ENCODE measurements around the gene CYTH3. TPM values are rescaled to one million over a fixed set of nuclear protein-coding genes. Genes with fewer than 3 reads are reported as not detected.

The CYTH3 gene
- total and polyA plus RNA-seq, 3 donors from 2014 or later = 49.3 to 82.2 (median 65.5) TPM

DNA sequence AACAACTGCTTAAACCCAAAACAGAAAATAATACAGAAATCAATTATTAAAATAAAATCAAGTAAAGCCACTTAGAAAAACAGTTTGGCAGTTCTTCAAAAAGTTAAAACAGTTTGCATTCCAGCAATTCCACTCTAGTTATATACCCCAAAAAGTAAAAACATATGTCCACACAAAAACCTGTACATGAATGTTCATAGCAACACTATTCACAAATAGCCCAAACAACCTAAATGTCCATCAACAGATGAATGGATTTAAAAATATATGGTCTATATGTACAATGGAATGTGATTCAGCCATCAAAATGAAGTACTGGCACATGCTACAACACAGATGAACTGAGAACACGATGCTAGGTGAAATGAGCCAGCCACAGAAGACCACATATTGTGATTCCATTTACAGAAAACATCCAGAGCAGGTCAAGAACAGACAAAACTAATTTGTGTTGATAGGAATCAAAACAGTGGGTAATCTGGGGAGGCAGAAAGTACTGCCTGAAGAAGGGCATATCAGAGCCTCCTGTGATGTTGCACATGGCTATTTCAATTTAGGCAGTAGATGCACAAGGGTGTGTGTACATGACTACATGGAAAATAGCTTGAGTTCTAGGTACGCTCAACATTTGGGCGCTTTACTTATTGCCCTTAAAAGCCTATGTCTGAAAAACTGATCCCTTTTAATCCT, 66.3 kb downstream of the CYTH3 start:
- 84 to 88% methylated on average over 3 of the region's 3 CpGs for WGBS, 2 donors

DNA sequence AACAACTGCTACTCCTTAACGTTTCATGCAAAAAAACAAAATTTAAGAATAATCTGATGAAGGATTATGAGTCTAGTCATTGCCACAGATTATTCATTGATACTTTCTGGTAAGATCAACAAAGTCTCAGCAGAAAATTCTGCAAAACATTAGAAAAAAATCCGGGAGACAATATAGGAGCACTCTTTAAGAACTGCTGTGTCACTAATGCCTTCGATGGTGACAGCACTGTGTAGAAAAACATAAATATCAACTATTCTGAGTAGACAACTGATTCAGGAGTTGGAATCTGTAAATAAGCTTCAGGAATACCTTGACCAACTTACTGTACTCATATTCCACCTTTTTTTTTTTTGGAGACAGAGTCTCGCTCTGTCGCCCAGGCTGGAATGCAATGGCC, 69.0 kb downstream of the CYTH3 start:
- WGBS, 2 donors = 93 to 95% methylated on average over 5 of the region's 5 CpGs
- peaks cover 3% of the 10 kb centered on the region for H3K4me1 ChIP-seq

More for the DNA sequence above, 66.3 kb downstream of the CYTH3 start:
- Histone ChIP-seq H3K4me3 (no peak overlapping the region), H3K9me3 (no peaks in the 10 kb centered on the region), H3K4me1 (no peaks in the 10 kb centered on the region), H3K27ac (no peak overlapping the region), H3K36me3 (ENCODE audit: low read depth, missing control alignments) (no peaks in the 10 kb centered on the region), H3K27me3 (no peaks in the 10 kb centered on the region)
- no peak for TF ChIP-seq POLR2A (IDR thresholded peaks at IDR 0.05)
- TF ChIP-seq, protein P1, sequence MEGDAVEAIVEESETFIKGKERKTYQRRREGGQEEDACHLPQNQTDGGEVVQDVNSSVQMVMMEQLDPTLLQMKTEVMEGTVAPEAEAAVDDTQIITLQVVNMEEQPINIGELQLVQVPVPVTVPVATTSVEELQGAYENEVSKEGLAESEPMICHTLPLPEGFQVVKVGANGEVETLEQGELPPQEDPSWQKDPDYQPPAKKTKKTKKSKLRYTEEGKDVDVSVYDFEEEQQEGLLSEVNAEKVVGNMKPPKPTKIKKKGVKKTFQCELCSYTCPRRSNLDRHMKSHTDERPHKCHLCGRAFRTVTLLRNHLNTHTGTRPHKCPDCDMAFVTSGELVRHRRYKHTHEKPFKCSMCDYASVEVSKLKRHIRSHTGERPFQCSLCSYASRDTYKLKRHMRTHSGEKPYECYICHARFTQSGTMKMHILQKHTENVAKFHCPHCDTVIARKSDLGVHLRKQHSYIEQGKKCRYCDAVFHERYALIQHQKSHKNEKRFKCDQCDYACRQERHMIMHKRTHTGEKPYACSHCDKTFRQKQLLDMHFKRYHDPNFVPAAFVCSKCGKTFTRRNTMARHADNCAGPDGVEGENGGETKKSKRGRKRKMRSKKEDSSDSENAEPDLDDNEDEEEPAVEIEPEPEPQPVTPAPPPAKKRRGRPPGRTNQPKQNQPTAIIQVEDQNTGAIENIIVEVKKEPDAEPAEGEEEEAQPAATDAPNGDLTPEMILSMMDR (IDR thresholded peaks at IDR 0.05) = no peak
- DNase-seq = no peak
- intact Hi-C loops (cut with DNase I; ENCODE audit: low total_unique reads) = no loop called here

DNA sequence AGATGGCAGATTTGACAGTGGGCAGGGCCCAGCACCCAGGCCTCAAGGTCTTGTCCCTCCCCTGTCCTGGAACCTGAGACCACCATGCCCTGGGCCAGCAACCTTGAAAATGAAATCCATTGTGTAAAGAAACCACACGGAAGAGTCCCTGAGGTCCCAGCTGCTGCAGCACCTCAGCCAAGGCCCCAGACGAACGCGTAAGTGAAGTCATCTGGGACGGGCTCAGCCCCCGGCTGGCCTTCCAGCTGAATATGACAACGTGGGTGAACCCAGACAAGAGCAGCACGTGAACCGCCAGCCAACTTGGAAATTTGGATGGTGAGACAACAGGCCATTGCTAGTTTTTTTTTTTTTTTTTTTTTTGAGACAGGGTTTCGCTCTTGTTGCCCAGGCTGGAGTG, 70.3 kb downstream of the CYTH3 start:
- no peak overlapping the region for H3K4me3 ChIP-seq
- 53 to 67% methylated on average over 10 of the region's 10 CpGs for WGBS, 2 donors
- H3K36me3 ChIP-seq (ENCODE audit: low read depth, missing control alignments) = no peaks in the 10 kb centered on the region
- H3K9me3 ChIP-seq = no peaks in the 10 kb centered on the region
- no peaks in the 10 kb centered on the region for H3K27me3 ChIP-seq
- TF ChIP-seq, protein P1 (IDR thresholded peaks at IDR 0.05) = no peak
- TF ChIP-seq POLR2A (IDR thresholded peaks at IDR 0.05) = no peak
- peaks cover 3% of the 10 kb centered on the region for H3K4me1 ChIP-seq
- DNase-seq = peak; percentile 54
- intact Hi-C loops (cut with DNase I; ENCODE audit: low total_unique reads) = no loop called here
- H3K27ac ChIP-seq = no peak overlapping the region

More for the DNA sequence above, 69.0 kb downstream of the CYTH3 start:
- DNase-seq = no peak
- no peak overlapping the region for H3K4me3 ChIP-seq
- H3K9me3 ChIP-seq = no peaks in the 10 kb centered on the region
- H3K27ac ChIP-seq = no peak overlapping the region
- TF ChIP-seq, protein P1 (IDR thresholded peaks at IDR 0.05) = no peak
- no peak for TF ChIP-seq POLR2A (IDR thresholded peaks at IDR 0.05)
- H3K27me3 ChIP-seq = no peaks in the 10 kb centered on the region
- intact Hi-C loops (cut with DNase I; ENCODE audit: low total_unique reads) = no loop called here
- no peaks in the 10 kb centered on the region for H3K36me3 ChIP-seq (ENCODE audit: low read depth, missing control alignments)

DNA sequence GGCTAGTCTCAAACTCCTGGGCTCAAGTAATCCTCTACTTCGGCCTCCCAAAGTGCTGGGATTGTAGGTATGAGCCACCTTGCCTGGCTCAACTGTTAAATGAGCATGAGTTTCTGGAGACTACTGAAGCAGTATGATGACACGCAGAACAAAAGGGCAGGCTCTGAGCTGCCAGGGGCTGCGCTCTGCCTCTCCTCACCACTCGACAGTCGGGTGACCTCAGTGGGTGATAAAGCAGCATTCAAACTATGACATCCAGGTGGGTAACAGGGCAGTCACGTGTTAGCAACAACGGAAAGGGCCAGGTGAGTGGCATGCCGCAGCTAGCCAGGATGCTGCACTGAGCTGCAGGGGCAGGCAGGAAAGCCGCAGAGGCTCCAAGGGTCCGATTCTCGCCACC, 71.5 kb downstream of the CYTH3 start:
- WGBS, 2 donors = 94 to 95% methylated on average over 7 to 11 of the region's 11 CpGs

More for the DNA sequence above, 71.5 kb downstream of the CYTH3 start:
- intact Hi-C loops (cut with DNase I; ENCODE audit: low total_unique reads) = no loop called here
- no peak overlapping the region for H3K27ac ChIP-seq
- H3K36me3 ChIP-seq (ENCODE audit: low read depth, missing control alignments) = no peaks in the 10 kb centered on the region
- no peak for TF ChIP-seq POLR2A (IDR thresholded peaks at IDR 0.05)
- TF ChIP-seq, protein P1 (IDR thresholded peaks at IDR 0.05) = no peak
- H3K27me3 ChIP-seq = no peaks in the 10 kb centered on the region
- no peak overlapping the region for H3K4me3 ChIP-seq
- H3K9me3 ChIP-seq = no peaks in the 10 kb centered on the region
- H3K4me1 ChIP-seq = peaks cover 3% of the 10 kb centered on the region
- DNase-seq = no peak
